OCI-LY1 (cell line): ENCODE data around the gene SLC35F3.

Experiments used
- CTCF ChIP-seq: fragments of 200-600 bp; sonication (generic), shearing (Covaris generic); IDR thresholded peaks from 2 replicates; pipeline ENCODE4 v1.5.1; 2017; ENCODE audit warnings: mild to moderate bottlenecking, antibody characterized with exemption, low read length, moderate library complexity, mixed read lengths
- EZH2 ChIP-seq: fragments of 200-600 bp; sonication (generic), shearing (Covaris generic); IDR thresholded peaks from 2 replicates; pipeline ENCODE4 v1.8.0; 2017; ENCODE audit warnings: borderline replicate concordance, mixed run types, mild to moderate bottlenecking, antibody characterized with exemption, low read length, moderate library complexity, mixed read lengths

- TF ChIP-seq CTCF = no peak
- TF ChIP-seq EZH2 = no peak
Measured at GRCh38 chr1:234091876-234092275, 187.4 kb downstream of the SLC35F3 start.
